GM06990 (cell line): ENCODE results near the gene CPED1.

ENCODE experiments used
- DNase-seq: peaks from one replicate; pipeline ENCODE4 v3.0.0-alpha.2; 2011; ENCODE audit not compliant: insufficient read length; ENCODE audit errors: extremely low read depth
- H3K27me3 ChIP-seq: replicated peaks from 2 replicates; pipeline ENCODE4 v1.6.0; 2011; ENCODE audit warnings: low read length; ENCODE audit not compliant: control insufficient read depth, insufficient read depth
- H3K36me3 ChIP-seq: 2 replicates; pipeline ENCODE4 v1.5.1; 2011; ENCODE audit warnings: low read length; ENCODE audit not compliant: control insufficient read depth, insufficient read depth
- H3K4me3 ChIP-seq: replicated peaks from 2 replicates; pipeline ENCODE4 v1.5.1; 2011; ENCODE audit warnings: low read depth, mild to moderate bottlenecking, control low read depth, low read length
- CTCF ChIP-seq: IDR thresholded peaks from 2 replicates; pipeline ENCODE4 v1.5.1; 2011; ENCODE audit warnings: low read length, control low read depth, mild to moderate bottlenecking, inconsistent platforms; ENCODE audit not compliant: insufficient read depth, poor library complexity, severe bottlenecking

Gene CPED1

GRCh38 chr7:121198502-121198901, 210.0 kb downstream of the CPED1 start:
- Histone ChIP-seq H3K36me3 (no peaks in the 10 kb centered on the region), H3K4me3 (no peak overlapping the region), H3K27me3 (no peaks in the 10 kb centered on the region)
- TF ChIP-seq CTCF: no peak
- DNase-seq: no peak

GRCh38 chr7:121202125-121202524, 213.6 kb downstream of the CPED1 start:
- H3K4me3 ChIP-seq: no peak overlapping the region
- no peak for TF ChIP-seq CTCF

GRCh38 chr7:121202834-121203233, 214.3 kb downstream of the CPED1 start:
- DNase-seq: no peak
- no peaks in the 10 kb centered on the region for H3K36me3 ChIP-seq
- TF ChIP-seq CTCF: no peak
- H3K4me3 ChIP-seq: no peak overlapping the region
- H3K27me3 ChIP-seq: no peaks in the 10 kb centered on the region

More at GRCh38 chr7:121202125-121202524, 213.6 kb downstream of the CPED1 start:
- DNase-seq: no peak
- Histone ChIP-seq H3K27me3 (no peaks in the 10 kb centered on the region), H3K36me3 (no peaks in the 10 kb centered on the region)

GRCh38 chr7:121204537-121204936, 216.0 kb downstream of the CPED1 start:
- H3K27me3 ChIP-seq: no peaks in the 10 kb centered on the region
- H3K36me3 ChIP-seq: no peaks in the 10 kb centered on the region
- DNase-seq: no peak
- TF ChIP-seq CTCF: no peak
- no peak overlapping the region for H3K4me3 ChIP-seq

GRCh38 chr7:121205777-121206176, 217.3 kb downstream of the CPED1 start:
- no peaks in the 10 kb centered on the region for H3K36me3 ChIP-seq
- H3K4me3 ChIP-seq: no peak overlapping the region
- DNase-seq: no peak
- no peak for TF ChIP-seq CTCF
- H3K27me3 ChIP-seq: no peaks in the 10 kb centered on the region

GRCh38 chr7:121211253-121211652, 222.7 kb downstream of the CPED1 start:
- no peak for DNase-seq
- Histone ChIP-seq H3K4me3 (no peak overlapping the region), H3K27me3 (no peaks in the 10 kb centered on the region), H3K36me3 (no peaks in the 10 kb centered on the region)
- no peak for TF ChIP-seq CTCF
